ENCODE results near the gene CLEC4G.

DNA sequence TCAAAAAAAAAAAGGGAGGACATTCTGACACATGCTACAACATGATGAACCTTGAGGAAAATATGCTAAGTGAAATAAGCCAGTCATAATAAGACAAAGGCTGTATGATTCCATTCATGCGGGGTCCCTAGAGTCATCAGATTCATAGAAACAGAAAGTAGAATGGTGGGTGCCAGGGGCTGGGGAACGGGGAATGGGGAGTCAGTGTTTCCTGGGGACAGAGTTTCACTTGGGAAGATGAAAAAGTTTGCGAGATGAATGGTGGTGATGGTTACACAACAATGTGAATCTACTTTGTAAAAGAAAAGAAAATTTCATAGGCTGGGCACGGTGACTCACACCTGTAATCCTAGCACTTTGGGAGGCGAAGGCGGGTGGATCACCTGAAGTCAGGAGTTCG is 6.1 kb upstream of the CLEC4G start:
- TF ChIP-seq, protein P1, sequence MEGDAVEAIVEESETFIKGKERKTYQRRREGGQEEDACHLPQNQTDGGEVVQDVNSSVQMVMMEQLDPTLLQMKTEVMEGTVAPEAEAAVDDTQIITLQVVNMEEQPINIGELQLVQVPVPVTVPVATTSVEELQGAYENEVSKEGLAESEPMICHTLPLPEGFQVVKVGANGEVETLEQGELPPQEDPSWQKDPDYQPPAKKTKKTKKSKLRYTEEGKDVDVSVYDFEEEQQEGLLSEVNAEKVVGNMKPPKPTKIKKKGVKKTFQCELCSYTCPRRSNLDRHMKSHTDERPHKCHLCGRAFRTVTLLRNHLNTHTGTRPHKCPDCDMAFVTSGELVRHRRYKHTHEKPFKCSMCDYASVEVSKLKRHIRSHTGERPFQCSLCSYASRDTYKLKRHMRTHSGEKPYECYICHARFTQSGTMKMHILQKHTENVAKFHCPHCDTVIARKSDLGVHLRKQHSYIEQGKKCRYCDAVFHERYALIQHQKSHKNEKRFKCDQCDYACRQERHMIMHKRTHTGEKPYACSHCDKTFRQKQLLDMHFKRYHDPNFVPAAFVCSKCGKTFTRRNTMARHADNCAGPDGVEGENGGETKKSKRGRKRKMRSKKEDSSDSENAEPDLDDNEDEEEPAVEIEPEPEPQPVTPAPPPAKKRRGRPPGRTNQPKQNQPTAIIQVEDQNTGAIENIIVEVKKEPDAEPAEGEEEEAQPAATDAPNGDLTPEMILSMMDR (IDR thresholded peaks at IDR 0.05) = no peak
- no peak for TF ChIP-seq POLR2A (IDR thresholded peaks at IDR 0.05)

All from tibial nerve (tissue), 3 donors.